ENCODE results near the gene BMI1. TPM values are rescaled to one million over a fixed set of nuclear protein-coding genes. Genes with fewer than 3 reads are reported as not detected.
"Not testable (repeated sequence)": the region's sequence is repeated elsewhere in the genome, so short reads cannot be mapped to it uniquely, and the experiment has no call there.

Gene BMI1
- total RNA-seq, 2 donors from 2014 or later = 24.7 to 38.7 TPM

GRCh38 chr10:22356324-22356873, 35.5 kb downstream of the BMI1 start:
- H3K27ac ChIP-seq = no peak overlapping the region
- TF ChIP-seq CTCF (IDR thresholded peaks at IDR 0.05) = no peak
- TF ChIP-seq POLR2A (IDR thresholded peaks at IDR 0.05) = no peak
- H3K27me3 ChIP-seq = no peaks in the 10 kb centered on the region
- intact Hi-C loops (cut with DNase I) = no loop called here
- ATAC-seq (no peak), DNase-seq (no peak)
- no peaks in the 10 kb centered on the region for H3K4me1 ChIP-seq
- H3K36me3 ChIP-seq (replicated peaks in 1 of 2; ENCODE audit: insufficient read depth in 1 of 2, low read depth in 2 of 2) = no peaks in the 10 kb centered on the region
- H3K9me3 ChIP-seq = no peaks in the 10 kb centered on the region
- no peak overlapping the region for H3K4me3 ChIP-seq
- 80 to 82% methylated on average over 4 of the region's 4 CpGs for WGBS, 2 donors

- WGBS, 2 donors = 81 to 85% methylated on average over 3 to 4 of the region's 4 CpGs
- H3K4me1 ChIP-seq; H3K4me3 ChIP-seq; DNase-seq; H3K36me3 ChIP-seq (replicated peaks in 1 of 2; ENCODE audit: insufficient read depth in 1 of 2, low read depth in 2 of 2); H3K27me3 ChIP-seq; intact Hi-C loops (cut with DNase I); H3K9me3 ChIP-seq; ATAC-seq; H3K27ac ChIP-seq: not testable (repeated sequence)
Observed at GRCh38 chr10:22357770-22358169, 36.9 kb downstream of the BMI1 start.

- Histone ChIP-seq H3K27me3 (no peaks in the 10 kb centered on the region), H3K27ac (no peak overlapping the region), H3K4me3 (no peak overlapping the region), H3K9me3 (no peaks in the 10 kb centered on the region), H3K36me3 (replicated peaks in 1 of 2; ENCODE audit: insufficient read depth in 1 of 2, low read depth in 2 of 2) (no peaks in the 10 kb centered on the region), H3K4me1 (no peaks in the 10 kb centered on the region)
- TF ChIP-seq POLR2A (IDR thresholded peaks at IDR 0.05) (no peak), CTCF (IDR thresholded peaks at IDR 0.05) (no peak)
- WGBS, 2 donors = 89 to 97% methylated on average over 6 of the region's 6 CpGs
- intact Hi-C loops (cut with DNase I) = no loop called here
- ATAC-seq = no peak
- no peak for DNase-seq
Observed at GRCh38 chr10:22363305-22363704, 42.4 kb downstream of the BMI1 start.

- TF ChIP-seq CTCF (IDR thresholded peaks at IDR 0.05) (no peak), POLR2A (IDR thresholded peaks at IDR 0.05) (no peak)
- Histone ChIP-seq H3K4me3 (no peak overlapping the region), H3K27ac (no peak overlapping the region), H3K36me3 (replicated peaks in 1 of 2; ENCODE audit: insufficient read depth in 1 of 2, low read depth in 2 of 2) (no peaks in the 10 kb centered on the region), H3K9me3 (no peaks in the 10 kb centered on the region), H3K27me3 (no peaks in the 10 kb centered on the region), H3K4me1 (no peaks in the 10 kb centered on the region)
- intact Hi-C loops (cut with DNase I) = no loop called here
- no peak for DNase-seq
- 89 to 90% methylated on average over 5 of the region's 5 CpGs for whole genome bisulfite sequencing, 2 donors
- no peak for ATAC-seq
Observed at GRCh38 chr10:22364407-22365140, 43.7 kb downstream of the BMI1 start.

GRCh38 chr10:22365233-22365632, 44.3 kb downstream of the BMI1 start:
- DNase-seq (no peak), ATAC-seq (no peak)
- TF ChIP-seq POLR2A (IDR thresholded peaks at IDR 0.05) (no peak), CTCF (IDR thresholded peaks at IDR 0.05) (no peak)
- no peaks in the 10 kb centered on the region for H3K36me3 ChIP-seq (replicated peaks in 1 of 2; ENCODE audit: insufficient read depth in 1 of 2, low read depth in 2 of 2)
- no peaks in the 10 kb centered on the region for H3K27me3 ChIP-seq
- 79 to 93% methylated on average over 1 of the region's 1 CpG for WGBS, 2 donors
- no peak overlapping the region for H3K4me3 ChIP-seq
- no peaks in the 10 kb centered on the region for H3K4me1 ChIP-seq
- H3K27ac ChIP-seq = no peak overlapping the region
- H3K9me3 ChIP-seq = no peaks in the 10 kb centered on the region
- intact Hi-C loops (cut with DNase I) = no loop called here

Data from body of pancreas (tissue), 4 donors.